Stimulated activated CD4-positive, alpha-beta T cell treated with anti-CD3 and anti-CD28 coated beads, TNF-alpha, amount 100 ng/mL, for 1 hour (primary cell): ENCODE data around the gene MPZ.
"Not testable (repeated sequence)": the region's sequence is repeated elsewhere in the genome, so short reads cannot be mapped to it uniquely, and the experiment has no call there.

ENCODE experiments used
- DNase-seq, 3 donors: peaks; one replicate each; pipeline ENCODE4 v3.0.0-alpha.2; 2020; ENCODE audit warnings: low read depth in 3 of 3, low spot score in 1 of 3

Gene MPZ

DNA sequence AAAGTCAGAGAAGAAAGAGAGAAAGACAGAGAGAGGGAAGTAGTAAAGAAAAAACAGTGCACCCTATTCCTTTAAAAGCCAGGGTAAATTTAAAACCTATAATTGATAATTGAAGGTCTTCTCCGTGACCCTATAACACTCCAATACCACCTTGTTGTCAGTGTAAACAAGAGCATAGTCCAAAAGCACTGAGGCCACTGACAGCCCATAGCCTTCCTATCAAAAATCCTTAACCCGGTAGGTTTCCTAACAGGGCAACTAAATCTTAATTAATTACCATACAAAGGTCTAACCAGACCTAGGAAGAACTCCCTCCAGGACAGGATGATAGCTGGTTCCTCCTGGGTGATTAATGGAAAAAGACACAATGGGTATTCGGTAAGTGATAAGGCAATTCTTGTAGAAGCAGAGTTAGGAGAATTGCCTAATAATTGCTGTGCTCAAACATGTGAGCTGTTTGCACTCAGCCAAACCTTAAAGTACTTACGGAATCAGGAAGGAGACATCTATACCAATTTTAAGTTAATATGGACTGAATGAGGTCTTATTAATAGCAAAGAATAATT, 53.7 kb downstream of the MPZ start:
- not testable (repeated sequence) for DNase-seq

DNA sequence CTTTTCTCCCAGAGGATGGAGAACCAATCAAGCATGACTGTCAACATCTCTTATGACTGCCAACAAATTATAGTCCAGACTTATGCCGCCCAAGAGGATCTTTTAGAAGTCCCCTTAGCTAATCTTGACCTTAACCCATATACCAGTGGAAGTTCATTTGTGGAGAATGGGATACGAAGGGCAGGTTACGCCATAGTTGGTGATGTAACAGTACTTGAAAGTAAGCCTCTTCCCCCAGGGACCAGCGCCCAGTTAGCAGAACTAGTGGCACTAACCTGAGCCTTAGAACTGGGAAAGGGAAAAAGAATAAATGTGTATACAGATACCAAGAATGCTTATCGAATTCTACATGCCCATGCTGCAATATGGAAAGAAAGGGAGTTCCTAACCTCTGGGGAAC, 54.5 kb downstream of the MPZ start:
- not testable (repeated sequence) for DNase-seq
